Measurements from ENCODE around the gene POTEB3.
"Not testable (repeated sequence)": the region's sequence is repeated elsewhere in the genome, so short reads cannot be mapped to it uniquely, and the experiment has no call there.

The POTEB3 gene

GRCh38 chr15:21440399-21440798 lies at the start of gene POTEB3:
Gene POTEB3, minus strand, starts transcription at chr15:21440499. Its CDS starts 488 bp downstream, at chr15:21440011.
- DNase-seq = not testable (repeated sequence)

- DNase-seq = not testable (repeated sequence)
Measured at GRCh38 chr15:21453683-21454082, 13.4 kb upstream of the POTEB3 start.

GRCh38 chr15:21451920-21452563 lies 11.7 kb upstream of the POTEB3 start:
- DNase-seq = not testable (repeated sequence)

GRCh38 chr15:21451487-21451886 lies 11.2 kb upstream of the POTEB3 start:
- not testable (repeated sequence) for DNase-seq

- not testable (repeated sequence) for DNase-seq
Measured at GRCh38 chr15:21407366-21407765, 32.9 kb downstream of the POTEB3 start.

- DNase-seq = not testable (repeated sequence)
Measured at GRCh38 chr15:21401531-21401930, 38.8 kb downstream of the POTEB3 start.

GRCh38 chr15:21399111-21399510 lies 41.2 kb downstream of the POTEB3 start:
- DNase-seq = not testable (repeated sequence)

GRCh38 chr15:21398511-21398910 lies 41.8 kb downstream of the POTEB3 start:
- DNase-seq = not testable (repeated sequence)

GRCh38 chr15:21397656-21398055 lies 42.6 kb downstream of the POTEB3 start:
- not testable (repeated sequence) for DNase-seq

GRCh38 chr15:21397186-21397585 lies 43.1 kb downstream of the POTEB3 start:
- not testable (repeated sequence) for DNase-seq

- DNase-seq = not testable (repeated sequence)
Measured at GRCh38 chr15:21385961-21386360, 54.3 kb downstream of the POTEB3 start.

- DNase-seq = not testable (repeated sequence)
Measured at GRCh38 chr15:21383866-21384485, 56.3 kb downstream of the POTEB3 start.

- DNase-seq = not testable (repeated sequence)
Measured at GRCh38 chr15:21373682-21374081, 66.6 kb downstream of the POTEB3 start.

GRCh38 chr15:21369177-21369576 lies 71.1 kb downstream of the POTEB3 start:
- DNase-seq = not testable (repeated sequence)

- not testable (repeated sequence) for DNase-seq
Measured at GRCh38 chr15:21368625-21369024, 71.7 kb downstream of the POTEB3 start.
